Measurements from ENCODE around the gene LBX2. TPM values are rescaled to one million over a fixed set of nuclear protein-coding genes. Genes with fewer than 3 reads are reported as not detected.

The LBX2 gene
- total and polyA plus RNA-seq, 2 donors (not counting 1 experiment from before 2014, with no cell fraction given) = 0.52 to 3.0 TPM

DNA sequence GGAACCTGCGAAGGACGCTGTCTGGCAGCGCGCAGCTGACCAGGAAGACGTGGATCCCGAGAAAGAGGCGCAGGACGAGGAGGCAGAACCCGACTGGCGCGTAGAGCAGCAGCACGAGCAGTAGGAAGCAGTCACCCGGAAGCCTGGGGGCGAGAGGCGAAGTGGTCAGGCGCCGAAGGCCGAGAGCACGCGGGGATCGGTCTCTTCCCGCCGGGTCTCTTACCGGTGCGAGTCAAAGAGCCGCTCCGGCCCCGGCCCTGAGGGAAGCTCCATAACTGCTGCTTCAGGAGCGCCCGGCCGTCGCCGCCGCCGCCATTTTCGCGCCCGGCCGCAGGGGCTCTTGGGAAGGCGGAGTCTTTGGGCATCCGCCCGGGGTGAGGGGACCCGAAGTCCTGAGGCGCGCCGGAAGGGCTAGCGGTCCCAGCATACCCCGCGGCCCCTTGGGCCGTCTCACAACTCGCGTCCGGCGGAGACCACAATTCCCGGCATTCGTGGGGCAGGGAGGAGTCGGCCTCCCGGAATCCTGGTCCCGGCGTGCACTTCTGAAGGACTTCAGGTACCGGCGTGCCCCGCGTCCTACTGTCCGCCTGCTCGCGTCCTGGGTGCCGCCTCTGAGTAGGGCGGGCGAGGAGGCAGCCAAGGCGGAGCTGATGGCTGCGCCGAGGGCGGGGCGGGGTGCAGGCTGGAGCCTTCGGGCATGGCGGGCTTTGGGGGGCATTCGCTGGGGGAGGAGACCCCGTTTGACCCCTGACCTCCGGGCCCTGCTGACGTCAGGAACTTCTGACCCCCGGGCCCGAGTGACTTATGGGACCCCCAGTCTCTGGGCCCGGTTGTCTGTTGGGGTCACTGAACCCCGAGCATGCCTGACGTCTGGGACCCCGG lies 30.2 kb upstream of the LBX2 start, which contains the start of the genes AUP1 and HTRA2:
AUP1 (minus strand) TSS at position 350 of the 882 bp plus-strand sequence; CDS start at position 273, 77 bp downstream.
HTRA2 (plus strand) TSS at position 577 of the 882 bp plus-strand sequence; CDS start at position 651, 74 bp downstream.
- Histone ChIP-seq H3K4me3 (replicated peaks in 1 of 4; ENCODE audit: control extremely low read depth in 1 of 4, insufficient read depth in 1 of 4, low read depth in 3 of 4, low read length in 4 of 4) (peak within 1 kb of the TSS; percentile 86 to 97 (median 92)), H3K36me3 (ENCODE audit: control insufficient read depth, insufficient read depth, low read length) (peaks cover 23% of the 10 kb centered on the region), H4K20me1 (ENCODE audit: control insufficient read depth, extremely low read depth, insufficient read depth, low read length) (no peaks in the 10 kb centered on the region), H2AFZ (ENCODE audit: low read length) (peak within 1 kb of the TSS; percentile 87), H3K4me1 (ENCODE audit: control insufficient read depth, extremely low read depth, insufficient read depth, low read length) (peaks cover 7% of the 10 kb centered on the region), H3K79me2 (ENCODE audit: control insufficient read depth, insufficient read depth, low read length) (peaks cover 25% of the 10 kb centered on the region), H3K27me3 (ENCODE audit: control insufficient read depth, insufficient read depth, low read length) (no peaks in the 10 kb centered on the region), H3K9ac (ENCODE audit: insufficient read depth, low read length) (peak within 1 kb of the TSS; percentile 96), H3K9me3 (ENCODE audit: control insufficient read depth, insufficient read depth, low read depth, low read length) (no peaks in the 10 kb centered on the region), H3K27ac (ENCODE audit: insufficient read depth, low read length) (peak within 1 kb of the TSS; percentile 90), H3K4me2 (ENCODE audit: extremely low read depth, insufficient read depth, low read length) (peak within 1 kb of the TSS; percentile 95)
- peak; percentile 99 for DNase-seq (ENCODE audit: low read depth in 2 of 2)
- TF ChIP-seq EZH2 (IDR thresholded peaks at IDR 0.05; ENCODE audit: low read length, missing control alignments) = no peak
- TF ChIP-seq, protein P1, sequence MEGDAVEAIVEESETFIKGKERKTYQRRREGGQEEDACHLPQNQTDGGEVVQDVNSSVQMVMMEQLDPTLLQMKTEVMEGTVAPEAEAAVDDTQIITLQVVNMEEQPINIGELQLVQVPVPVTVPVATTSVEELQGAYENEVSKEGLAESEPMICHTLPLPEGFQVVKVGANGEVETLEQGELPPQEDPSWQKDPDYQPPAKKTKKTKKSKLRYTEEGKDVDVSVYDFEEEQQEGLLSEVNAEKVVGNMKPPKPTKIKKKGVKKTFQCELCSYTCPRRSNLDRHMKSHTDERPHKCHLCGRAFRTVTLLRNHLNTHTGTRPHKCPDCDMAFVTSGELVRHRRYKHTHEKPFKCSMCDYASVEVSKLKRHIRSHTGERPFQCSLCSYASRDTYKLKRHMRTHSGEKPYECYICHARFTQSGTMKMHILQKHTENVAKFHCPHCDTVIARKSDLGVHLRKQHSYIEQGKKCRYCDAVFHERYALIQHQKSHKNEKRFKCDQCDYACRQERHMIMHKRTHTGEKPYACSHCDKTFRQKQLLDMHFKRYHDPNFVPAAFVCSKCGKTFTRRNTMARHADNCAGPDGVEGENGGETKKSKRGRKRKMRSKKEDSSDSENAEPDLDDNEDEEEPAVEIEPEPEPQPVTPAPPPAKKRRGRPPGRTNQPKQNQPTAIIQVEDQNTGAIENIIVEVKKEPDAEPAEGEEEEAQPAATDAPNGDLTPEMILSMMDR (conservative IDR thresholded peaks at IDR 0.05 in 1 of 2, IDR thresholded peaks at IDR 0.05 in 1 of 2; ENCODE audit: low read depth in 1 of 2, low read length in 2 of 2) = no peak

DNA sequence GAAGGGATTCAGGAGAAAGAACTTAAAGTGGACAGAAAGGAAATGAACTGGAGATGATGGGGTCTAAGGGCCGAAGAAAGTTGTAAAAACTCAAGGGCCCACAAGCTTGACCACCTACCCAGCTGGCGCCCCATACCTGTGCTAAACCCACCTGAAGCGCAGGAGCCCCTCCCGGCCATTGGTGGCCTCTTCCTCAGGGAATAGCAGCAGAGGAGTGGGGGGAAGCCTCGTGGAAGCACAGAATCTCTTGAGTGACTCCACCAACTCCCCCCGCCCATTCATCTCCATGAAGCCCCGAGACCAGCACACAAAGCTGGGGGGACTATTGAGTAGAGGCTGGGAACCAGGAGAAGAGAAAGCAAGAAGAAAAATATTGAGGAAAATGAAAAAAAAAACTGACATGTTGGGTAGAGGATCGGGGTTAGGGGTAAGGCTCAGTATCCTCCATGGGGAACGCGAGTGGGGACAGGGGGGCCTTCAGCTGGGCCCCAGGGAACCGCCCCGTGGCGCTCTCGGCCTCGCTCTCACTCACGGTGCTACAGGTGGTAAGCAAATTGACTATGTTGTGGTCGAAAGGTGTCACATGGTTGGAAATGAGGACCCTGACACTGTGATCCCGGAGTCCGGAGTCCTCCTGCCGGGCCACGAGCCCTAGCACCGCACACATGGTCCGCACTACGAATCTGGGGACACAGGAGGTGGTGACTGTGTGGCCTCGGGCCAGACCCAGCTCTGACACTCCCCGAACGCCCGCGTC lies 29.4 kb upstream of the LBX2 start:
- peaks cover 25% of the 10 kb centered on the region for H3K79me2 ChIP-seq (ENCODE audit: control insufficient read depth, insufficient read depth, low read length)

More for the DNA sequence above, 29.4 kb upstream of the LBX2 start:
- TF ChIP-seq EZH2 (IDR thresholded peaks at IDR 0.05; ENCODE audit: low read length, missing control alignments) = no peak
- TF ChIP-seq, protein P1 (conservative IDR thresholded peaks at IDR 0.05 in 1 of 2, IDR thresholded peaks at IDR 0.05 in 1 of 2; ENCODE audit: low read depth in 1 of 2, low read length in 2 of 2) = no peak
- H3K4me3 ChIP-seq (replicated peaks in 1 of 4; ENCODE audit: control extremely low read depth in 1 of 4, insufficient read depth in 1 of 4, low read depth in 3 of 4, low read length in 4 of 4) = peak overlapping the region; percentile 86 to 97 (median 92)
- peak overlapping the region; percentile 87 for H2AFZ ChIP-seq (ENCODE audit: low read length)
- peaks cover 21% of the 10 kb centered on the region for H3K36me3 ChIP-seq (ENCODE audit: control insufficient read depth, insufficient read depth, low read length)
- peaks cover 7% of the 10 kb centered on the region for H3K4me1 ChIP-seq (ENCODE audit: control insufficient read depth, extremely low read depth, insufficient read depth, low read length)
- H3K27ac ChIP-seq (ENCODE audit: insufficient read depth, low read length) = peak overlapping the region; percentile 90
- peak overlapping the region; percentile 91 for H3K4me2 ChIP-seq (ENCODE audit: extremely low read depth, insufficient read depth, low read length)
- H3K9ac ChIP-seq (ENCODE audit: insufficient read depth, low read length) = peak overlapping the region; percentile 96
- H3K27me3 ChIP-seq (ENCODE audit: control insufficient read depth, insufficient read depth, low read length) = no peaks in the 10 kb centered on the region
- no peaks in the 10 kb centered on the region for H4K20me1 ChIP-seq (ENCODE audit: control insufficient read depth, extremely low read depth, insufficient read depth, low read length)
- no peaks in the 10 kb centered on the region for H3K9me3 ChIP-seq (ENCODE audit: control insufficient read depth, insufficient read depth, low read depth, low read length)
- DNase-seq (ENCODE audit: low read depth in 2 of 2) = no peak
